HCEC 1CT (cell line): ENCODE data around the gene MCC.
A peak's percentile ranks its signal among the peaks of the same experiment; 100 is the strongest.
"Not testable (repeated sequence)": the region's sequence is repeated elsewhere in the genome, so short reads cannot be mapped to it uniquely, and the experiment has no call there.

Source experiments
- DNase-seq: peaks from one replicate; pipeline ENCODE4 v3.0.0-alpha.2; 2017

MCC gene

DNA sequence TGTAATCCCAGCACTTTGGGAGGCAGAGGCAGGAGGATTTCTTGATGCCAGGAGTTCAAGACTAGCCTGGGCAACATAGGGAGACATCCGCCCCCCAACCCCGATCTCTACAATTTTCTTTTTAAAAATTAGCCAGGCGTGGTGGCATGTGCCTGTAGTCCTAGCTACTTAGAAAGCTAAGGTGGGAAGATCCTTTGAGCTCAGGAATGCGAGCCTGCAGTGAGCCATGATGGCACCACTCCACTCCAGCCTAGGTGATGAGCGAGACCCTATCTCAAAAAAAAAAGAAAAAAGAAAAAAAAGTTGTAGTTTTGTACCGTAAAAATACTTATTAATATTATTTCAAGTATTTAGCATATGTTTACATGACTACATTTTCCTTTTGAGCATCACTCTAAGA is 82.7 kb downstream of the MCC start:
- no peak for DNase-seq

DNA sequence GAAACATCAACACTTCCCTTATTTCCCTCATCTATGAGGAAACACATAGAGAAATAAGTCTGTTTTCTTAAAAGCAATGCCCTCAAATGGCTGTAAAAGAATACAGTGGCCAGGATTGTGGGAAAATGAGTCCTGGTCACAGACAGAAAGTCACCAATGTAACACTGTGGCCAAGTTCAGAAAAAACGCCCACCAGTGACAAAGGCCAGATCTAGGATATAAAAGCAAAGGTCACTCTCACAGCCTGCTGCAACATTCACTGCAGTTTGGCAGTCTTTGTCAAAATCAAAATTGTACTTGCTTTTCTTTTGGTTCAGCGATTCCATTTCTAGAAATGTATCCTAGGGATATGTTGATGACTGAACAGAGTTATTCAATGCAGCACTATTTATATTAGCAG is 84.0 kb downstream of the MCC start:
- DNase-seq = no peak

DNA sequence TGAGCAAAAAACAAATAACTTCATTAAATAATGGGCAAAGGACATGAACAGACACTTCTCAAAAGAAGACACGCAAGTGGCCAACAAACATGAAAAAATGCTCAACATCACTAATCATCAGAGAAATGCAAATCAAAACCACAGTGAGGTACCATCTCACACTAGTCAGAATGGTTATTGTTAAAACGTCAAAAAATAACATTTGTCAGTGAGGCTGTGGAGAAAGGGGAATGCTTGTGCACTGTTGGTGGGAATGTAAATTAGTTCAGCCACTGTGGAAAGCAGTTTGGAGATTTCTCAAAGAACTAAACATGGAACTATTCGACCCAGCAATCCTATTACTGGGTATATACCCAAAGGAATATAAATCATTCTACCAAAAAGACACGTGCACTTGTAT is 90.3 kb downstream of the MCC start:
- not testable (repeated sequence) for DNase-seq

DNA sequence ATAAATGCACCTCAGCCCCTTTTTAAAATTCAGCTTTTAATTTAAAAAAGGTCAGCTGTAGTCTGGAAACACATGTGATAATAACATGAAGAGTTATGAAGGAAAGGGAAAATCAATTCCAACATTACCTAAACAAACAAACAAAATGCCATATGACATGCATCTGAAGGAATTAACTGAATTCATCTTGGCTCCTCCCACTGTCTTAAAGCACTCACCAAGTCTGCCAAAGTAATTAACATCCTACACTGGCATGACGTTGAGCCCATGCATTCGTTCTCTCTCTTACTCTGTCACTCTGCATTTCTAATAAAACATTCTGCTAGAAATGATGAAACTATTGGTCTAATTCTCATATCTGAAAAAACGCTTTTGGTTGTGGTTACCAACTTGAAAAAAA is 91.2 kb downstream of the MCC start:
- DNase-seq = no peak

DNA sequence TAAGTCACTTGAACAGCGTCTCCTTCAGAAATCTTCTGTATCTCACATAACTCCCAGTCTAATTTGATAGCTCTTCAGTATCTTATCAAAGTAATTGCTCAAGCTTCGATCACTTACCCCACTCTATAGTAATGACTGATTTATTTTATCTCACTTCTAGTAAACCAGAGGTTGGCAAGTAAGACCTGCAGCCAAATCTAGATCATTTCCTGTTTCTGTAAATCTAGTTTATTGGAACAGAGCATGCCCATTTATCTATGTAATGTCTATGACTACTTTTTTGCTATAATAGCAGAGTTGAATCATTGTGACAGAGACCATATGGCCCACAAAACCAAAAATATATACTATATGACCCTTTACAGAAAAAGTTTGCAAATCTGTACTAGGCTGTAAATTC is 93.6 kb downstream of the MCC start:
- no peak for DNase-seq

DNA sequence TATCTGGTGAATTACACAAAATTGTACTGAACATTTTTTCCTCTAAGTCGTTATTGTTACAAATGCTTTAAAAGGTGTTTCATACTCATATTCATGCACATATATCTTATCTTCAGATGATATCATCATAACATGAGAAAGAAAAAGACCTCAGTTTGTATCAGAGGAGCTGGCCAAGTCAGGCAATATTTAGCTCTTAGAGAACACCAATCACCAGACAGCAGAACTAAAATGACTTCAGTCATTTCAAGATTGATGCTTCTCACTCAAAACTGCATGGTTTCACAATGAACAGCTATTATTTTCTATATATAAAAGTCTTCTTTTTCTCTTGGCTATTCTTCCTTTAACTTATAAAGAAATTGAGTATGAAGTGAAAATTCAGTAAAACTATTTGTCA is 98.0 kb downstream of the MCC start:
- DNase-seq = no peak

DNA sequence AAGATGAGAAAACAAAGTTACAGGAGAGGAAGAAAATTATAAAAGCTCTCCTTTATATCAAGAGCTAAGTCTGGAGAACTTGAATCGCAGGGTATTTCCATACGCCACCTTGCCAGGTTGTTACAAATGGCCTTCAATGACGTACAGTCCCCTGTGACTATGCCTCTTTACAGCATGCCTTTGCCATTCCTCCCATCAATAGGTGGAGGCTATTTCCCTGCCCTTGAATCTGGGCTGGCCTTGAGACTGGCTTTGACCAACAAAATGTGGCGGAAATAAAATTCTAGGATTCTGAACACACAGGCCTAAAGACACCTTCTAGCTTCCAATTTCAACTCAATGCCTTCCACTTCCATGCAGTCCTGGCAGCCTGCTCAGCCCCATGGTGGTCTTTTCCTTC is 99.1 kb downstream of the MCC start:
- no peak for DNase-seq

DNA sequence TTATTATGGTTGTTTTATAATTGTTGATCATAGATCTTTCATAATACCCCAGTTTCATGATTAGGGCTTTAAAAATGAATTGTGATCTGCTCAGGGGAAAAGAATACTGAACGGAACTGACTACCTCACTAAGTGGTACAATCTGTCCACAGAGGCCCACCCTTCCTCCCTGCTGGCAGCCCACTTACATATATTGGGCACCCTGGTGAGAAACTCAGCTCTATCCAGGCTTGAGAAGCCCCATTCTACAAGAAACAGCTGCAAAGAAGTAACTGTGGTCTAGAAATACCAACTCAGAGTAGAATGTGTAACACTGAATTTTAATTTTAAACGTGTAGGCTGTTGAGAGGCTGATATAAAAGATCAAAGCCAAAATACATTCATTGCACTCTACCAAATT is 100.4 kb downstream of the MCC start:
- no peak for DNase-seq

DNA sequence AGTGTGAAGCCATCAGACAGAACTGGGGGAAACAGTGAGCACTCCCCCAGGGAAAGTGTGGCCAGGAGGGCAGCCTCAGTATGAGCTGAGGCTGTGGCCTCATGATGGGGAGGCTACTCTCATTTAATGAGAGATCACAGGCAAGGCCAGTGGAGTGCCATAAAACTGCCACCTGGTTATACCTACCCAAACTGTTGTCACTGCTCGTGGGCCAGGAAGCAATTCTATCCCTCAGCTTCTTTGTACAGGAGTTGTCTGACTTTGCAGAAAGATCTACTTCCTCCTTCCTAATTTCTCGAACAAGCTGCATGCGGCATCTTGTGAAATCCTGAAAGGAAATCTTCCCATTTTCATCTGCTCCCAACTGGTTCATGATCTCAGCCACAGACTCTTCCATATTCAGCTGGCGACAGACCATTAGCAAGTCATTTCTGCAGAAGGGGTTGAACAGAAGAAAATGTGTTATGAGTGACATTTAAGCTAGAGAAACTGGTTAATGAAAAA is 103.4 kb downstream of the MCC start:
- DNase-seq = no peak

DNA sequence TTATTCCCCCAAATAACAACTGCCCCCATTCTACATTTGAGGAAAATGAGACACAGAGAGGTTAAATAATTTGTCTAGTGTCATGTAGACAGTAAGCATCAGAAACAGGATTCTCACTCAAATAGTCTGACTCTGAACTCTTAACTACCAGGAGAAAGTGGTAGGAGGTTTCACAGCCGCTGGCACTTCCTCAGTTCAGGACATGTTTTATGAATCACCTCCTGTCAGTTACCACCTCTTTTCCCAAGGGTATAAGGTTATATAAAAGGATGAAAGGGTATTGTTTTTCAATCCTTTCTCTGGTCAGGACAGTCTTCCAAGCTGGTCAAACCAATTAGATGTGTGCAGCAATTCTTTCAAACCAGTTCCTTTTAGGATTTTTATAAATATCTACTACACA is 105.5 kb downstream of the MCC start:
- DNase-seq = peak; percentile 11

DNA sequence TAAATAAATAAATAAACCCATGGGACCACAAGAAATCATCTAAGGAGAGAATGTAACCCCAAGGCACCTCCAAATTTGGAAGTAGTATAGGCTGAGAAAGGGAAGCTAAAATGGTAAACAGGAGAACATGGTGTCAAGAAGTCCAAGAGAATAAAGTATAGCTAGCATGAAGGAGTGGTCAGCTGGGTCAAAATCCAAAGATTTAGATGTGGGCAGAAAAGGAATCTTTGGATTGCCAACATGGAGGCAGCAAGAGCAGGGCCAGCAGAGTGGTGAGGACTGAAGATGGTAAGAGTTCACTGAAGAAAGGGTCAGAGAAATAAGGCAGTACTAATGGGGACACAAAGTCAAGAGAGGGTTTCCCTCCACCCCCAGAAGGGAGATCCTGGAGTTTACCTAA is 106.5 kb downstream of the MCC start:
- no peak for DNase-seq

DNA sequence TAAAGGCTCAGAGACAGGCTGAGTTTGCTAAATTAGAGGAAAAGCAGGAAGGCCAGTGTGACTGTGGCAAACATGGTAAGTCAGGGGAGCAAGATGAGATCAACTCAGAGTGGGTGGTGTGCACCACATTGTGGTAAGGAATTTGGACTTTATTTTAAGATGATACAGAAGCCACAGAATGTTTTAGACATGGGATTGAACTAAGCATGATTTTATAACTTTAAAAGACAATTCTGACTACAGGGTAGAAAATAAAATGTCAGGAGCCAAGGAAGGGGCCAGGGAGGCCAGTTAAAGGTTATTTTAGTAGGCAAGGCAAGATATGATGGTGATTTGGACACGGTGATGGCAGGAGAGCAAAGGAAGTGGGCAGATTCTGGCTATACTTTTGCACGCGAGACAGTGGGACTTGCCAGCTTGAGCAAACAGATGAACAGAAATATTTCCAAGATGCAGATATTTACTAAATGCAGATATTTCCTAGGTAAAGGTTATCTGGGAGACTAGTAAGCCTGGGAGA is 107.4 kb downstream of the MCC start:
- DNase-seq = no peak

DNA sequence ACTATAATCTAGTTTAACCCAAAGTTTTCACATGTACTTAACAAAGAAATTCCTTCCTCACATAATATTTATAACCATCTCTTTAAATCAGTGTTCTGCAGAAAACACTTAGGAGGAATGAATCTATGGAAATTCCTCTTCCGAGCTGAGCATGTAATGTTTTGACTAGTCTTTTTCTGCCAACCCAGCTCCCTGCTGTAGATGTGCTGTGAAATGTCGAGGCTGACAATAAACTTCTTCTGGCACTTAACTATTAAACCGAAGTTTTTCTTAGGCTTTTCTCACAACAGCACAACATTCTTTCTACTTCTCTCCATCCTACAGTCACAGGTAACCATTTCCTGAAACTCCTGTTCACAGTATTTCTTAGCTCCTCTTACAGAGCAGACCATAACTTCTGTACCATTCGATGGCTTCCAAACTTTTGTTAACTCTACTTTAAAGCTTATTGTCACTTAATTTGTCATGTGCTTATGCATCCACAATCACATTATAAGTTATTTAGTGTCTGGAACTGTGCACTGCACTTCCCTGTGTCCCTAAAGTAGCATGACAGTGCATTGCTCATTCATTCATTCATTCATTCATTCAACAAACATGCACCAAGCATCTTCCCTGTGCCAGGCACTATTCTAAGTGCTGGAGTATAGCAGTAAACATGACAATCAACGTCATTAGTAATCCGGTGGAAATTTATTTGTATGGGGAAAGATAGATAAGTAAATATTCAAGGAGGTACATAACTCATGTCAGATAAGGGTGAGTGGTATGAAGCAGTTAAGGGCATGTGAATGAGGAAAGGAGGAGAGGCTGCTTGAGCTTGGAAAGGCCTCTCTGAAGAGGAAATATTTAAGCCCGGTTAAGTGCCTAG is 108.1 kb downstream of the MCC start:
- no peak for DNase-seq

DNA sequence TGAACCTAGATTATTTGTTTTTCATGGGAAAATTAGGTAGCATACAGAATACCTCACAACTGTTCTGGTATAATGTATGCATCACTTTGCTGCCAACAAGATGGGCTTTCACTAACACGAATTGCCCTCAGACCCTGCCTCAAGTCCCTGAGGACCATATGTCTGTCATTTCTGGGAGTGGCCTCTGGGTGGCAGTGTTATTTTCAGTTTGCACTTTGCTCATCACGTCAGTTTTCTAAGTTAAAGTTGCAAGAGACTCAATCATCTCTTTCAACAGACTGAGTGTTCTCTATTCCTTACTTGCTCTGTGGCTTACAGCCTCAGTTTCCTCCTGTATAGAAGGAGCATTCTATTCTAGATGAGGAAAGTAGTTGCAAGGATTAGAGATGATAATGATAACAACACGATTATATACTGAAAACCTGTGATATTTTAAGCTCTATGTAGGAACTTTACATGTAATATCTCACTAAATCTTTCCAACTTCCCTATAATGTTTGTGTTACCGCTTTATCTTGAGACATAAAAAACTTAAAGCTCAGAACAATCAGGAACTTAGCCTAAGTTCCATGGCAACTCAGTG is 109.2 kb downstream of the MCC start:
- peak; percentile 39 for DNase-seq

DNA sequence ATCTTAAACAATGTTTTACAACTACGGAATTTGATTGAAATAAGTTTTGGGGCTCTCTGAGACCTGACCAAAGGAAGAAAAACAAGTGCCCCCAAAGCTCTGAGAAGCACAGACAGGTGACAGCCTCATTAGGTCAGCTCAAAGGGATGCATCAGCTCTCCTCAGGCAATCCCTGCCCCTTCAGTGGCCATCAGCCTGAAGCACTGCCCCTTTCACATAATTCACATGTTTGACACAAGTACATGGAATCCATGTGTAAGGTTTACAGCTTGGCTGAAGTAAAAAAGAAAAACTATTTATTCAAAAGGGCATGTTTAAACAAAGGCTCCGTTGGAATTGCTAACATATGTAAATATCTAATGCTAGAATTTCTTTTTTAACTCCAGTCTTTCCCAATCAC is 109.7 kb downstream of the MCC start:
- no peak for DNase-seq

DNA sequence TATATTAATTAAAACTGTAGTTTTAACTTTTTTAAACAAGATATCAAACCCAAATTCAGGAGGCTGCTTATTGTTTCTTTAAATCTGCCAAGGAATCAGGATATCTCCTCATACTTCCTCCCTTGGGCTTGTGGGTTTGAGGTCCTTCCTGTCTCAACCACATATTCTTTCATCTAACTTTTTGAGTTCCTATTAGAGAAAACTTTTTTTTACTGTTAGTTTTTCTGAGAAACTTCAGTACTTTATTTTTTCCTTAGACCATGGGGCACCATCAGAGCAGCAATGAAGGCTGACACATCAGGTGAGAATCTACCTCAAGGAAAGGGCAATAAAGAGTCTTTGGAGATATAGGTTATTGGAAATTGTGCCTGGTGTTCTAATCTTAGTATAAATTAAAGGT is 110.2 kb downstream of the MCC start:
- no peak for DNase-seq

DNA sequence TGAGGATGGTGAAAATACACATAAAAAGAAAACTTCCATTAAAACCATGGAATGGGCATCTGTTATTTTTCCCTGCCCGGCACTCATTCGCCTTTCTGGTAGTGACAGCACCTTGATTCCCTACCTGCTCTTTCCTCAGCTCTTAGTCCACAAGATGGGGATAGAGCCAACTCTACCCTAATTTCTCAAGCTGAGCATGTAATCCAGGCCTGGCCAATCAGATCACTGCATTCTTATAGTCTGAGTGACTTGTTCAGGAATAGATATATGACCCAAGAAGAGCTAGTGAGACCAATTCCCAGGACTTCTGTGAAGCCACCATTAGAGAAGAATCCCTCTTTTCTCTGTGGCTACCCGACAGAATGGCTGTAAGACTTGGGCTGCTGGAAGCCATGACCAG is 111.6 kb downstream of the MCC start:
- DNase-seq = no peak

DNA sequence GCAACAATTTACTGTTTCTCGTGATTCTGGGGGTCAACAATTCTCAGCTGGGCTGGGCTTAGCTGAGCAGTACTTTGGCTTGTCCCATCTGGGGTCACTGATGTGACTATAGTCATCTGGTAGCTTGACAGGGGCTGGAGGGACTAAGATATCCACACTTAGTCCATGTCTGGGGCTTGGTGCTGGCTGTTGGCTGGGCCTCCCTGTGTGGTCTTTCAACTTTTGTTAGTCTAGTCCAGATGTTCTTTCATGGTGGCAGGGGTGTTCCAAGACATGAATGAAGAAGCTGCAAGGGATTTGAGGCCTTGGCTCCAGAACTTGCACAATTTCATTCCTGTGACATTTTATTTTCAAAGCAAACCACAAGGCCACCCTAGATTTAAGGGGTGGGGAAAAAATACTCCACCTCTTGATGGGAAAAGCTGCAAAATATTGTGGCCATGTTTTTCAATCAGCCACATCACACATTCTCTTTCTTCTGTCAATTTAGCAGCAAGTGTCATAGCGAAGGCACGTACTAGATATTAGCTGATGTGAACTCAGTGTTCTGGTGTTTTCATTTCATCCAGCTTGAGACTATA is 112.7 kb downstream of the MCC start:
- DNase-seq = no peak

DNA sequence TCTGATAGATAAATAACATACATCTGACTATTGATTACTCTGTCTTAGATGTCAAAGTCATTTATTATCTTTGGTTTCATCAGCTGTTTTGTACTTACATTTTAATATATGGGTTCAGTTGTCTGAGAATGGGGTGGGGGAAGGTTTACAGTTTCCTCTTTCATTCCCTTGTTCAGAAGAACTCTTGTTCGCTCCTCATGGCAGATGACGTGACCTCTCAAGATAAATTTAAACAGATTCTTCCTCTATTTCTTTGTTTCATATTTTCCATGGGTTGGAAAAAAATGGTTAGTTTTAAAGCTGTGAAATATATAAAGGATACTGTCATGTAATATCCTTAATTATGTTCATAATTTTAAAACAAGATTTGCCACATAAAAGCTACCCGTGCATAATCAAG is 114.8 kb downstream of the MCC start:
- DNase-seq = no peak

DNA sequence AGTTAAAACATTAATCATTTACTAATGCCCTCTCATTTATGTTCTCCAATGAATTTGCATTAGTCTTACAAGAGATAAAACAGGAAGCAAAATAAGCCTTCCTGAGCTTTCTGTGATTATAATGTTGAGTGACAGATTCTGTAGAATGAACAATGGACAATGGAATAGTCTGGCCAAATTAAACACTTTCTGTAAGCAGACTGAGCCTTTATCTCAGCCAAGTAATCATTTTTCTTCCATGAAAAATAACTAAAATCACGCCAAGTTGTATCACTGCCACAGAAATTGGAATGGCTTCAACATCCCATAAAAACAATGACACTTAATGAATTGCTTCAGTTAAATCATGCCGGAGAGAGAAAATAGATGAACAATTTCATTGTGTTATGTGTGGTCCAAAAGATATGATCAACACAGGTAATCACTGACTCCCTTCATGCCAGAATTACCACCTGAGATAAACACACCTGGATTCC is 116.5 kb downstream of the MCC start:
- DNase-seq = no peak

DNA sequence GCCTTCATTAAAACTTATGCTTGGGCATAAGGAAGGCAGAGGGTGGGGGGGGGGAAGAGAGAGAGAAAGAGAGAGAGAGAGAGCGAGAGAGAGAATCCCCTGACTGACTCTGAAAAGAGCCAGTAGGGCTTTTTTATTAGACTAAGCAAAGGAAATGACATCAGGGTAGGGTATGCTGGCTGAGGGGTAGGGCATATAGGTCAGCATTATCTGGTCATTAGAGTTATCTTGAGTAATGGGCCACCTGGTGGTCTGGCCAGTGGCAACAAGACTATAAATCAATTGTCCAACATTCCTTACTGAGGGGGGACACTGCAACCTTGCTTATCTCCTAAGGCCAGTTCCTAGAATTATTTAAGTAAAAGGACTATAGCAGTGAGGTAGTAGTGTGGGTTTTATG is 120.7 kb downstream of the MCC start:
- no peak for DNase-seq

DNA sequence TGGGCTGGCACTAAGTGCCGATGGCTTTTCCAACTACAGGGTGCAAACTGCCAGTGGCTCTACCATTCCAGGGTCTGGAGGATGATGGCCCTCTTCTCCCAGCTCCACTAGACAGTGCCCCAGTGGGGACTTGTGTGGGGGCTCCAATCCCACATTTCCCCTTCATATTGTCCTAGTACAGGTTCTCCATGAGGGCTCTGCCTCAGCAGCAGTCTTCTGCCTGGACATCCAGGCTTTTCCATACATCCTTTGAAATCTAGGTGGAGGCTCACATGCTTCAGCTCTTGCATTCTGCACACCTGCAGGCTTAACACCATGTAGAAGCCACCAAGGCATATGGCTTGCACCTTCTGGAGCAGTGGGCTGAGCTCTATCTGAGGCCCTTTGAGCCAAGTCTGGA is 123.8 kb downstream of the MCC start:
- no peak for DNase-seq

DNA sequence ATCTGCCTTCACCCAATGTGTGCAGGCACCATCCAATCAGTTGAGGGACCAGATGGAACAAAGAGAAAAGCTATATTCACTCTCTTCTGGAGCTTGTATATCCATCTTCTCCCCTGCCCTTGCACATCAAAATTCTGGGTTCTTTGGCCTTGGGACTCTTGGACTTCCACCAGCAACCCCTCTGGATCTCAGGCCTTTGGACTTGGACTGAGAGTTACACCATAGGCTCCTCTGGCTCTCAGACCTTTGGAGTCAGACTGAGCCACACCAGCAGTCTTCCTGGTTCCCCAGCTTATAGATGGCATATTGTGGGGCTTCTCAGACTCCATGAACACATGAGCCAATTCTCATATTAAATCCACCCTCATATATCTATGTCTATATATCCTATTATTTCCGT is 126.6 kb downstream of the MCC start:
- no peak for DNase-seq

DNA sequence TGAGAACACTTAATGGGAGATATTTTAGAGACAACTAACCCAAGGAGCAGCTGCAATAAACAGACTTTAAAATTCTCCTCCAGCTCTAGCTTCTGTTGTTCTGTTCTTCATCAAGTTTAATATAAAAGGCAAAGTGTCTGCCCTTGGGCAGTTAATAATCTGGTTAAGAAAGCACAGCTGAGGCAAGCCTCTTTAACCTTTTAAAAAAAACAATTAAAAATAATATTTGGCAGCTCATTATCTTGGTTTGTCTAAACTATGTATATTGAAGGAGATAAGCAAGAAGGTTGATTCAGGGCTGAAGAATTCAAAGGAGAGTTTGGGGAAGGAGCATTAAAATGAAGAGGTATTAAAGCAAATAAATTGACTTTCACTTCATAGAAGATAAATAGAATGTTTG is 128.8 kb downstream of the MCC start:
- DNase-seq = no peak
